ENCODE data around the gene MTARC1. TPM values are rescaled to one million over a fixed set of nuclear protein-coding genes. Genes with fewer than 3 reads are reported as not detected.

MTARC1 gene
- total and polyA plus RNA-seq, 9 of the 15 experiments (the other 6 are each of a cell fraction or from before 2014, with no cell fraction given): 0.07 to 0.14 (median 0.11) TPM; not detected in 6

GRCh38 chr1:220768126-220768601 is 18.5 kb upstream of the MTARC1 start (continued):
- TF ChIP-seq IRF1 (CRISPR knock-in tag; IDR thresholded peaks at IDR 0.05; ENCODE audit: borderline replicate concordance) (no peak), CBFA2T2 (conservative IDR thresholded peaks at IDR 0.05) (peak; percentile 36; the same call in 1 of the 2 replicates), CHD1 (IDR thresholded peaks at IDR 0.05; ENCODE audit: low read length) (no peak), FOS (IDR thresholded peaks at IDR 0.05; ENCODE audit: extremely low read depth, insufficient read length) (no peak), POLR2AphosphoS5 (IDR thresholded peaks at IDR 0.05; ENCODE audit: control insufficient read depth, insufficient read depth, low read depth, low read length) (no peak), NFIC (IDR thresholded peaks at IDR 0.05) (peak; percentile 37), CEBPB (tag; IDR thresholded peaks at IDR 0.05) (peak; percentile 61; the same call in 1 of the 2 replicates), ARID1B (IDR thresholded peaks at IDR 0.05) (0 out of 2 replicates have a peak, but pooled peaks have one; percentile 16)

GRCh38 chr1:220769205-220769604 is 17.5 kb upstream of the MTARC1 start:
- H3K9me3 ChIP-seq (replicated peaks; ENCODE audit: control insufficient read depth, insufficient read depth, low read depth, low read length): no peaks in the 10 kb centered on the region
- H3K79me2 ChIP-seq (ENCODE audit: control insufficient read depth, insufficient read depth, low read length): no peaks in the 10 kb centered on the region
- peak in 3 of 4 experiments; percentile 31 to 73 (median 62) for DNase-seq (ENCODE audit: extremely low read depth in 1 of 4, low spot score in 3 of 4)
- CTCF ChIA-PET (ENCODE audit: low intra/inter-chr PET ratio): no interaction called here
- peak overlapping the region; percentile 53 for H3K4me2 ChIP-seq (ENCODE audit: insufficient read depth, low read length)
- H3K9me1 ChIP-seq (ENCODE audit: control insufficient read depth, insufficient read depth, low read length): no peaks in the 10 kb centered on the region
- H3K9ac ChIP-seq (ENCODE audit: insufficient read depth in 1 of 2, low read depth in 2 of 2, low read length in 2 of 2): peak overlapping the region in 1 of 2 experiments; percentile 63; a peak in 1 of 4 replicates
- peaks cover 2 to 25% of the 10 kb centered on the region in 2 experiments; a peak in 3 of 5 replicates for H3K27me3 ChIP-seq (ENCODE audit: control insufficient read depth in 2 of 2, insufficient read depth in 2 of 2, low read length in 2 of 2)
- in situ Hi-C loops (cut with MboI) (no loop called here), intact Hi-C loops (cut with micrococcal nuclease) (no loop called here)
- ATAC-seq: peak; percentile 91
- no TSS peak for BruUV-seq (replicated peaks)
- FAIRE-seq: no peak
- under 1% methylated on average over 12 of the region's 13 CpGs for WGBS (ENCODE audit: insufficient coverage, low coverage, missing lambda C conversion rate)
- POLR2A ChIA-PET: interaction anchor here (1.0 to 1.3 kb wide), 2 partner anchors 16 kb away, joined by 3 read pairs; no protein-coding TSS in a partner anchor
- H2AFZ ChIP-seq (ENCODE audit: low read depth, low read length): peak overlapping the region; percentile 16; the same call in 1 of the 2 replicates
- no peak overlapping the region for H3K4me3 ChIP-seq
- no peaks in the 10 kb centered on the region for H4K20me1 ChIP-seq (replicated peaks; ENCODE audit: control insufficient read depth, insufficient read depth, low read length)
- peaks cover 3 to 12% of the 10 kb centered on the region in 2 experiments; a peak in 3 of 5 replicates for H3K4me1 ChIP-seq (replicated peaks in 1 of 2; ENCODE audit: control insufficient read depth in 2 of 2, insufficient read depth in 2 of 2, low read length in 2 of 2)
- no peak overlapping the region for H3K27ac ChIP-seq (ENCODE audit: extremely low read depth, low read depth, low read length)
- no peaks in the 10 kb centered on the region for H3K36me3 ChIP-seq (ENCODE audit: control insufficient read depth, insufficient read depth, low read length)
- TF ChIP-seq NFE2 (IDR thresholded peaks at IDR 0.05; ENCODE audit: low read depth): peak; percentile 16; the same call in 1 of the 2 replicates
- TF ChIP-seq SIN3A (IDR thresholded peaks at IDR 0.05; ENCODE audit: borderline replicate concordance in 2 of 2, control insufficient read depth in 1 of 2, low read depth in 2 of 2, low read length in 2 of 2): no peak
- 0 out of 2 replicates have a peak, but pooled peaks have one; percentile 18 for TF ChIP-seq DPF2 (IDR thresholded peaks at IDR 0.05)
- TF ChIP-seq REST (IDR thresholded peaks at IDR 0.05; ENCODE audit: borderline replicate concordance): peak; percentile 19; the same call in 1 of the 2 replicates
- no peak for TF ChIP-seq REST (CRISPR knock-in tag; IDR thresholded peaks at IDR 0.05; ENCODE audit: low read depth)
